Measurements from ENCODE around the gene RERE.

RERE gene

DNA sequence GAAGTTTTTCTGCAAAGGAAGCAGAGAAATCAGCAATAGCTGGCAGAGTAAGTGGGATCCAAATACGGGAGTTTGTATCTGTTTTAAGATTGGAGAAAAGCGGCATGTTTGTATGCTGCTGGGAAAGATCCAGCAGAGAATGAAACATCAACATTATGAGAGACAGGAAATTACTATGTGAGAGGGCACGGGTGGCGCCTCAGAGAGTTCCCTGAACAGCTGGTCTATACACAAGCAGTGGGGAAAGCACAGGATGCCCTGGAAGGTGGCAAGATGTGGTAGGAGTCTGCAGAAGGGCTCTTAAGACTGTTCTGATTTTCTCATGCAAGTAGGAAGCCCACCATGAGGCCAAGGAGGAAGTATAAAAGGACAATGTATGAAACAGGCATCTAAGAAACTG lies 130.4 kb downstream of the RERE start:
- DNase-seq (ENCODE audit: low spot score): no peak

DNA sequence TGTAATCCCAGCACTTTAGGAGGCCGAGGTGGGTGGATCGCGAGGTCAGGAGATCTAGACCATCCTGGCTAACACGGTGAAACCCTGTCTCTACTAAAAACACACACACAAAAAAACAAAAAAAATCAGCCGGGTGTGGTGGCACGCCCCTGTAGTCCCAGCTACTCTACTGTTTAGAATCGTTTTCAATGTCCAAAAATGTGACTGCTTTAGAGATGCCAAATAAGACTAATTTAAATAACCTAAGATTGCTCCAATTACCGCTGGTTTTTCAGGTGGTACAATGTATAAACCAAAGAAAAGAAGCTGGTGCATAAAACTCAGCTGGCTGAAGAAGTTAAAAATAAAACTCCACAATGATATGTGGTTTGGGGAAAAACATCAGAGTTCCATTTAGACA lies 132.0 kb downstream of the RERE start:
- no peak for DNase-seq (ENCODE audit: low spot score)

DNA sequence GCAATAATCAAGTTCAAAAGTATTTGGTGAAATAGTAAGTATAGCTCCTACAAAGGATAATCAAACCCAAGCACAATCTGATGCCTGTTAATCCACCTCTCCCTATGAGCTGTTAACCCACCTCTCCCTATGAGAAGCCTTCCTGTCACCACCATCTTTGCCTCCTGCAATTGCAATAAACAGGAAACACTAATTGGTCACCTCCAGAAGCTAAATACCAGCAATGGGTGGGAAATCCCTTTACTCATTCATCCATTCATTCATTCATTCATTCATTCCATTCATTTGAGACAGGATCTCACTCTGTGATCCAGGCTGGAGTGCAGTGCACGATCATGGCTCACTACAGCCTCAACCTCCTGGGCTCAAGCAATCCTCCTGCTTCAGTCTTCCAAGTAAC lies 132.8 kb downstream of the RERE start:
- no peak for DNase-seq (ENCODE audit: low spot score)

DNA sequence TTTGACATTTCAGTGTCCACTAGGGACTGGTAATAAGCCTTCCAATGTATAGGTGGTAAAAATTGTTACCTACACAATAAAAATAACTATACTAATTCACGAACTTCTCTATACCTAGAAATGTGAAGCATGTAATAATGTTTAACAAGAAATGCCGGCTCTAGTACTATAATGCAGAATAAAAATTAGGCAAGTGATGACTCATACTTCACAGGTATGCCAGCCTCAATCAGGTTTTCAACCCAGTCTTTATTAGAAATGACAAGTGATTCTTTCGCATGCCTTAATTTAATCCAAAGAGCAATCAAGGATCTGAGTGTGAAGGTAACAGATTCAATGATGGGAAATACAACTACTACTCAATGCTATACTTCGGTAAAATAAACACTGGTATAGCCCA lies 134.9 kb downstream of the RERE start:
- no peak for DNase-seq (ENCODE audit: low spot score)

DNA sequence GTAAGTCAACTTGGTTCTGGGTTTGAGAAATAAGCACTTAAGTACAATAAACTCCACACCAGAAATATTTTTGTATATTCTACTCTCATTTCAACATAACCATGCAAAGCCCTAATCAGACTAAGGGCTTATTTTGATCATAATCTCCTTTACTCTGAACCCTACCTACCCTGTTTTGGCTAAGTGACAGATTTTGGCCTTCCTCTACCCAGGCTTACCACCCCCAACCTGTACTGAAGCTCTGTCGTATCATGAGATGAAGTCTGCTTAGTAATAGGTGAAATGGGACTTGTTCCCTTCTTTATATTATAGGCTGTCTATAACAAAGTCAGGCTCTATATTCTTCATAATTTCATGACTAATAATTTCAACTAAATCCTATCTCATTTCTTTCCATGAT lies 135.5 kb downstream of the RERE start:
- no peak for DNase-seq (ENCODE audit: low spot score)

DNA sequence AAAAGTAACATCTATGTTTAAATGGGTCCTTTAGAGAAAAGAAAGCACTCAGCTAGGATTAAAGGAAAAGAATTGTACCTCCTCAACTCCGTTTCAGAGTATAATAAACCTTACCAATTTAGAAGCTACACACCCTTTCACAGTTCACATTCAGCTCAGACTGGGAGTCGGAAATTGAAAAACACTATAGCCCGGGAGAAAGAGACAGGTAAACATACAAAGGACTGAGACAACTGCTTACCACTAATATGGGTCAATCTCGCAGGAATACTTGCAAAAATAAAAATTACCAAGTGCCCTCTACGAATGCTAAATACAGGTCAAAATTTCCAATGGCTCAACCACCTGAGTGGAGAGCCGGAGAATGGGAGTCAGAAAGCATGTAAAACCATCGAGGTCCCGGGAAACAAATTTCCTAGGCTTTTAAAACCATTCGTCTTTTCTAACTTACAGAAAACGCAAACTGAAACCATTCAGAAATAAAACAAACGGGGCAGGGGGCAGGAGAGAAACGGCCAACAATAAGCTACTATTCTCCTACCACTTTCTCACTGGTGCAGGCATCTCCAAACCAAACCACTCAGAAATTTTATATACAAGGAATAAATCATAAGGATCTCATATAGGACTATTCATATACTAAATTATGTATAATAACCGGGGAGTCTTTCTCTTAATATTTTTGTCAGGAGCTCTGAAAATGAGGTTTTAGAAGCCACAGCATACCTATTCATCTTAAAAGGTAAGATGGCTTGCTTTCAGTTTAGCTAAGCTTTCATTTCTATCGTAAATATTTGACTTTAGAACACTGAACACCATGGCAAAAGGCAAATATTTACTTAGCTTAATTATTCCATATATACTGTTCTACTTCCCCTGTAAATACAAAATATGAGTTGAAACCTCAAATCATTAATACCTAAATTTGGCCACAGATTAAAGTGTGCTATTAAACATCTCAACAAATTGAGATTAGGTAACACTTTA lies 136.5 kb downstream of the RERE start:
- no peak for DNase-seq (ENCODE audit: low spot score)

DNA sequence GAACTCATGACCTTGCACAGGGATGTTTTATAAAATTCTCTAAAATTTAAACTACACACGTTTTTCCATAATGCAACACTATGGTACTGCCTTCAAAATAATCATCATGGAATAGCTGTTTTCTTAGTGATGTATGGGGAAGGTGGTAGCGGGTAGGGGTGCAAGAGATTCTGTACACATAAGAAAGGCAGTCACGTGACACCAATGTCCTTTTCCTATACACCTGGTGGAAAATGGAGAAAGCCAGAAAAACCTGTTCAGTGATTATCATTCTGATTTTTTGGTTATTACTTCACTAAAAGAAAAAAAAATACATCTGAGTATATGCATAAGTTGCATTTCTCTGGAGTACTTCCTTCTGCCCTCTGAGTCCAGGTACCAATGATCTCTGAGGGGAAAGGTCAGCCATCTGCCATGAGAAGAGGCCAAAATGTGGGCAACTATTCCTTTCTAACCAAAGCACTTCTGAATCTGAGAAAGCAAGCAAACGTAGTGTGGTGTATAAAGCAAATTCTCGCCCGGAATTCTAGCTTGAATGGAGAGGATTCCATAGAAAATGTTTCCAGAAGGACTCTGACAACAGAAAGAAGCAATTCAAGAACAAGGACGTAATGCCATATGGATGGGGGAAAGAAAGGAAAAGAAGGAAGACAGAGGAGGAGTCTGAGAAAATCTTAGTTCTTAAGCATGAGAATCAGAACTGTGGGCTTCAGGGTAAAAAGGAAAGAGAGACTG lies 137.3 kb downstream of the RERE start:
- no peak for DNase-seq (ENCODE audit: low spot score)

DNA sequence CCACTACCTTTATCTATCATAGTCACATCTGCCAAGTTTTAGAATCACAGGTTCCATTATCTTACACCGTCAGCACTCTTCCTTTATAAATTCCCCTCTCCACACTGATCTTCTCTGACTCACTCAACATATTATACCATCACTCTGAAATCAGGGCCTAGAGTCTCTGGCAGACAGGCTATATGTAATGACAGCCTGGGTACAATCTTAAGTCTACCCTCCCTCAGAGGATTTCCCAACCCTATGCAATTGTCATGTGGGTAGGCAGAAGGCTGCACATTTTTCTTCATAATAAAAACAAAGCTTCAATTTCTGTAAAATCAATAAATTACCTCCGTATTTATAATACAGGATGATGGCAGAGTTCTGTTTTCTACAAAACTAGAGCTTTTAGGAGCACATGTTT lies 138.0 kb downstream of the RERE start:
- DNase-seq (ENCODE audit: low spot score): no peak

DNA sequence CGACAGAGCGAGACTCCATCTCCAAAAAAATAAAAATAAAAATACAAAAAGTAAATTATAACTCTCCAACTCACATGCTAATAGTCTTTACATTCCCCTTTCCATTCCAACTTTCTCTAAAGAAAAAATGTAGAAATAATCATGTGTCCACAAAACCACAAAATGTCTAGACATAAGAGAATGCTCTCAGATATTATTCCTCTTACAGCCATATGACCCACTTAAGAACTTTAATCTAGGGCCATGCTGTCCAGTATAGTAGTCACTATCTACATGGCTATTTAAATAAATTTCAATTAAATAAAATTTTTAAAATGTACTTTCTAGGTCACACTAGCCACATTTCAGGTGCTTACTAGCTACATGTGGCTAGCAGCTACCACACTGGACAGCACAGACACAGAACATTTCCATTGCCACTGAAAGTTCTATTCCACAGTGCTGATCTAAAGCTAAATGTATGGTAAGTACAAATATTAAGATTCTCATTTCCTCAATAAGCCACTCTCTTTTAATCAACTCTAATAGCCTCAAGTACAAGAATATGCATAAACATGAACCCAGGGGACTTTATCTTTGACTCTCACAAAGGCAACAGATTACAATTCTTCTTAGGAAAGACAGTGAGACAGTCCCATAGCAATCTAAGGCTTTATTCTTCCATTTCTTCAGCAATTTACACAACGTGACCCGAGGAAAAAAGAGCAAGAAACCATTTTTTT lies 138.6 kb downstream of the RERE start:
- DNase-seq (ENCODE audit: low spot score): no peak

DNA sequence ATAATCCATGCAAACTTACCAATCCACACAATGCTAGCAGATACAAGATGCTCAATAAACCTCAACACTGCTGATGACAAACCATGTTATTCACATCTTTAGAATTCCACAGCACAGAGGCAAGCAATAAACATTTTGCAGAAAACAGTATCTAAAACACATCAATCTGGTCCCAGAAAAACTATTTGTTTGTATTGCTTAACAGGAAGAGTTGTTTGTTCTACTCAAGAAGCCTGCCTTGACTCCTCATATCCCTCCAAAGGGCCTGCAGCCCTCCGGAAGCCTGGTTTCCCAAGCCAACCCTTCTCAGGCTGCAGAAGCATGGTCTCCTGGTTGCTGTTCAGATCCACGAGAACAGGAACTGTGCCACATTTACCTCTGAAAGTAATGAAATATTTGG lies 139.7 kb downstream of the RERE start:
- DNase-seq (ENCODE audit: low spot score): no peak

DNA sequence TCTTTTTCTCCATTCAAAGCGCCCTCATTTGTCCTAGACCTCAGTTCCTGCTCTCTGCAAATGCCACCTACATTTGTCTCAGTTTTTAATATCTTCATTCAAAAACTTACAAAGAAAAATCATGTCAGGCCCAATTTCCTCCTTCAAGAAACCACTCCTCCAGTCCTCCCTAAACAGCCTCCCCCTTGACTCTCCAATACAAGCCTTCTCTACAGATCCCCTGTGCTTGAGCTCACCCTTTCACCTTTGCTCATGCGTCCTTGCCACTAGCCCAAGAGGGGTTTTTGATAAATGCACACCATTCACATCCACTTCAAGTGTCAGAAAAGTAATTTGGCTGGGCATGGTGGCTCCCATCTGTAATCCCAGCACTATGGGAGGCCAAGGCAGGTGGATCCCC lies 140.6 kb downstream of the RERE start:
- DNase-seq (ENCODE audit: low spot score): no peak

DNA sequence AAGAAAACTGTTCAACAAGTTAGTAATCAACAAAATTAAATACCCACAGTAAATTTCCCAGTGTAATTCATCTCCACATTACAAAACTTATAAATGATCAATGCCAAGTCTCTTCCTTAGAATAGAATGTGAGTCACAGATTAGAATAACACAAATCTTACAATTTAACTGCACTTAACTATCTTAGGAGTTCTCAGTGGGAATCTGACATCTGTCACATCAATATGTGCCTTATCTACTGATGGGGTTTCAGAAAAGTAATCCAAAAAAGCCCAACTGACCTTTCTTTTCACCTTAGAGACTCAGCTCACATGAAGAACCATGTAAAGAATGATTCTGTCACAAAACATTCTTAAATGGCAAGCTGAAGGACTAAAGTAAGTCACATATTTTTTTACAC lies 141.4 kb downstream of the RERE start:
- DNase-seq (ENCODE audit: low spot score): no peak

DNA sequence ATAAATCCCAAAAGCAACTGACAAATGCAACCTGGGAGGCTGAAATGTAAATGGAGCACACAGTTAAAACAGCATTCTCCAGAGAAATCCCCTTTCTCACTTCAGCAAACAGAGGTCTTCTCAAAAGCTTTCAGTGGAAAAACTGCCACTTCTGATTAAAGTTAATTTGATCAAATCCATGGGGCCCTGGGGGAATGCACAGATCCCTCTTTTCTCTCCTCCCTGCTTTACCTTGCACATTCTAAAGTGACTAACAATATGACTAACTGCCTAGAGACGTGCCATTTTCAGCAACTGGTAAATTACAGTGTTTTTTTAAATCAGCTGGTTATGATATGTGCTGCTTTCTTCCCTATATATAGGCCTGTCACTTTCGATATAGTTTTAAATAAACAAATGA lies 142.5 kb downstream of the RERE start:
- no peak for DNase-seq (ENCODE audit: low spot score)

DNA sequence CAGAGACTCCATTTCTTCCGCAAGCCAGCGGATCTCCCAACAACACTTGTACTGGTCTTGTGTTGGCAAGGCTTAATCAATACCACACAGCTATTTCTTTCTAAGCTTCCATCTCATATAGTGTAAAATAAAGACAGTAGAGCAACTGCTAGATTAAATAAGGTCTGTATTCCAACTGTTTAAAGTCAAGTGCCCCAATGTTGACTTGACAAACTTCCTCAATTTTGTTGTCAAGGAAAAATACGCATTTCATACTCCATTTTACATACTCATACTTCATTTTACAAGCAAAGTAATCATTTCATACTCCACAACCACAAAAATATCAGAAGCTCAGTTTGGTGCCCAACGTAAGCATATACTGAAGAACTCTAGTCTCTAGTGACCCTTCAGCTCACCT lies 143.0 kb downstream of the RERE start:
- DNase-seq (ENCODE audit: low spot score): no peak

DNA sequence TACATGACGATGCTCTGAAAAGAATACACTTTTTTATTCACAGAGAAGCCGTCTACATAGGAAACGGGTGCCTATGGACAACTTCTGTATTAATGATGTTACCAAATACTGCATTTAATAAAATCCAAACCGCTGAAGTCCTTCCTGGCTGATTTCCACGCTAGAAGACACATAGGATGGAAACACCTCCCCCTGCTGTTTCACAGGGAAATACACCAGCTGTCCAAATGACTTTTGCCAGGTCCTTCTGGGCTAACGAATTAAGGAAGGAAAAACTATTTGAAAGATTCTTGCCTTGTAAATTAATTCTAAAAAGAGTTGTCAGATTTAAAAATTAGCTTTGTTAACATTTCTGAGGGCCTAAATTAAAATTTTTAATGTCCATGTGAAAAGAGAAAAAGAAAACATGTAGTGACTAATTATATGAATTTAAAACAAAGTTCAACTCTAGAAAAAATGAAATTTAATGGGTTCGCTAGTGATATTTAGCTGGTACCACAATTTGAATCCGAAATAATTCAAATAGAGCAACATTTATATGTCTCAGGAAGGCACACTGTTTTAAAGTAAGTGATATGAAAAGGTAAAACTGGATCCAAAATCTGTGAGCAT lies 146.0 kb downstream of the RERE start:
- DNase-seq (ENCODE audit: low spot score): peak; percentile 62

DNA sequence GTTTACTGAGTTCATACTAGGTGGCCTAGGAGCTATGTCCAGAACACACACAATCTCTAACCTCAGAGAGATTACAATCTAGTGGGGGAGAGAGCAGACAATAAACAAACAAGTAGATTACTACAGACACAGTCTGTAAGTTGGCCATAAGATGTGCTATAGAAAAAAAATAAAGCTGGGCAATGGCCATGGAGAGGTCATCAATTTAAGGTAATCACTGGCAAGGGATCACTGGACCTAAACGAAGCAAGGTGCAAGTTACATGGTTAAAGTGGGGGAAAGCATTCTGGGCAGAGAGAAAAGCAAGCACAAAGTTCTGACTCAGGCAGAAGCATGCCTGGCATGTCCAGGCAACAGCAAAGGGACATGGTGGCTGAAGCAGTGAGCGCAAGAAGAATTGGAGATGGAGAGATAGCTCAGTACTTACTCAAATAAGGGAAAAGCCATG lies 147.0 kb downstream of the RERE start:
- no peak for DNase-seq (ENCODE audit: low spot score)

DNA sequence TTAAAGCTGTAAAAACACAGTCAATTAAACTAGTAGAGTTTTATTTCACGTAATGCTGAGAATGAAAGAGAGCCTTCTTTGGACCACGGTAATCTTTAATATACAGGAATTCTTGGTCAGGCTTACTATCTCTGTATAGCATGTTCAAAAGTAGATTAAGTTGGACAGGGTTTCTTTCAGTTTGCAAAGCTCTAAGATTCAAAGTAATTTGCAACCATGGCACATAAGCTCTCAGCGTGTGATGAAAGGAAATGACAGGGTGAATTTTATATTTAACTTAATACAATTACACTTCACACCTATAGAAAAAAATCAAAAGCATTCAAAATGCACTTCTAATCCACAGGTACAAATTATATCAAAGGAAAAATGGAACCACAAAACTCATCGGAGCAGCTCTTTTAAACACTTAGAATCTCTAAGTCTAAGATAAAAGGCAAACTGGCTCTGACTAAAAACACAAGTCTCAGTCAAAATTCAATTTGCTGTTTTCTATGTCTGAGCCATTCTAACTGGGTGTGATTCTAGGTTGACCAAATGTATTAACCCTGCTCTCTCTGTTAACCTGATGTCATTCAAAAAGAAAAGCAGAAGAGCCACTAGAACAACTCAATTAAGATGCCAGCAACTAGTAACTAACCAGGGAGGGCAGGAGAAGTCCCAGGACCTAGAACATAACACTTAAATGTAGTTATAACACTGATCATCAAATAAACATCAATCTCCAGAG lies 147.7 kb downstream of the RERE start:
- no peak for DNase-seq (ENCODE audit: low spot score)

DNA sequence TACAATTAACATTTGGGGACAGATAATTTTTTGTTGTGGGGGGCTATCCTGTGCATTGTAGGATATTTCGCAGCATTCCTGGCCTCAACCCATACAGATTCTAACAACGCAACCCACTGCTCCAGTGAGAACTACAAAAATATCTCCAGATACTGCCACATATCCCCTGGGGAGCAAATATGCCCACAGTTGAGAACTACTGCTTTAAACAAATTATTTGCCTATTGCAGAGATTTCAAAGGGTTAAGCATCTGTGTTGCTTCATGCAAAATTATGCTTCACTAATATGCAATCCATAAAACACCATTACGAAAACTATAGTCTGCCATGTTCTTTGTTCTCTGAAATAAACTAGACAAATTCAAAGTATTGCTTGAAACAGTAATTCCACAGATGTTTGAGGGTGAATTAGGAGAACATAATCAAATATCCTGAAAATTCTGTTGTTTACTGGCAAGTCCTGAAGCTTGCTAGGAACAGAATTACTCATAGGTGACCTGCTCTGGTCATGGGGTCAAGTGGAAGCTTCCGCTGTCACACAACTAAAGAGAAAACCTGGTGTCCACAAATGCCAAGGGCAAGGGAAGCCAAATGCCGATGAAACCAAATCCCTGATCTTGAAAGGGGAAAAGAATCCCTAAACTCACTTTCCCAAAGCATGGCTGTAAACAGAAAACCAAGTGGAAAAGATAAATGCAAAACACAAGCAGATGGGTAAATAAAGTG lies 149.4 kb downstream of the RERE start:
- no peak for DNase-seq (ENCODE audit: low spot score)

DNA sequence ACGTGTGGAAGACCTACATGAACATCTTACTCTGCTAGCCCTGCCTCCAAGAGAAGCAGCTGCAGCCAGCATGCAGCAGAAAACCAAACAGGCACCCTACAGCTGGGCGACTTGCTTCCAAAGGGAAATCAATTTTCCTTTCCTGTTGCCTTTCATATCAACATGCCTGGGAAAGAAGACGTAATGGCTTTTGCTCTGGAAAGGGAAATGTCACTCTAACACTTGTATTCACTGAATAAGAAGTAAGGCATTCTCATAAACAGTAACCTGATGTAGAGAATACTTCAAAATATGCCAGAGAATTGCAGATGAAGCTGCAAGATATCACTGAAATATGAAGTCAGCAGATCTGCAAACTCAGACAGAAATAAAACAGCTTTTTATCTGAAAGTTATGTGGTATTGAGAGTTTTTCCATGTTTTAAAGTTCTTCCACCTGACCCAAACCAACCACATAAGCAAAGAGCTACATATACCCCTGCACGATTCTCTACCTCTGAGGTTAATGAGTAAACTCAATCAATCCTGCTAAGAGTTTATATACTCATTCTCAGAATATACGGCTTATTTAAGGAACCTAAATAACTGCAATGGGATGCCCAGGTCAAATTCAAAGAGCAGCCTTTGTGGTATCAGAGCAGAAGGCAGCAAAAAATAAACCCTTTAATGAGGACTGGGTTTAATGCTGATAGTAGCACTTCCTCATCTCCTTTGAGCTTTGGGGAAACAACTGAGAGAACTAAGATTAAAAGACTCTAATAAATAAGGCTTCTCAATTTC lies 150.9 kb downstream of the RERE start:
- no peak for DNase-seq (ENCODE audit: low spot score)

DNA sequence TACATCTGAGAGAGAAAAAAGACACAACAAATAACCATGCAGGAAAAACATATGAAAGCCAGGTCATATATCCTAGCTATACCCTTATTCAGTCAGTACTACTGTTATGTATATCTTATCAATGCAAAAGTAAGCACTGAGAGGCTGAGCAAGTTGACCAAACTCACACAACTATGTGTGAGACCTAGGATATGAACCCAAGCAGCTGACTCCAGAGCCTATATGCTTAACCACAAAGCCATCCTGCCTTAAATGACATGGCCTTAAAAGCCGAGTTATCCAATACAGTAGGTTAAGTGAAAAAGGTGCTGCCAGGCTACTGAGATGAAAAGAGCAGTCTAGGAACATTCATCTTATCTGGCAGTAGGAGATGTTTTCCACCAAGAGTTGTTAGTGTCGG lies 151.6 kb downstream of the RERE start:
- no peak for DNase-seq (ENCODE audit: low spot score)

Measured in iPS-NIHi11 (cell line).